Measurements from ENCODE around the gene ANO1.

ANO1 gene

GRCh38 chr11:70174547-70175235, 96.6 kb downstream of the ANO1 start:
- H3K27ac ChIP-seq (ENCODE audit: low read length): no peak overlapping the region
- no peaks in the 10 kb centered on the region for H3K36me3 ChIP-seq (replicated peaks; ENCODE audit: low read depth, low read length)
- H2AFZ ChIP-seq (ENCODE audit: low read depth, low read length): no peak overlapping the region

GRCh38 chr11:70175236-70175698, 97.2 kb downstream of the ANO1 start:
- Histone ChIP-seq H2AFZ (ENCODE audit: low read depth, low read length) (no peak overlapping the region), H3K4me1 (ENCODE audit: low read length) (no peaks in the 10 kb centered on the region), H3K9me3 (ENCODE audit: insufficient read depth, low read length) (no peaks in the 10 kb centered on the region), H3K79me2 (ENCODE audit: low read length) (no peaks in the 10 kb centered on the region), H3K4me2 (ENCODE audit: low read length) (no peak overlapping the region), H3K36me3 (replicated peaks; ENCODE audit: low read depth, low read length) (no peaks in the 10 kb centered on the region), H3K9ac (ENCODE audit: low read length) (no peak overlapping the region), H3K27ac (ENCODE audit: low read length) (no peak overlapping the region), H3K27me3 (ENCODE audit: low read depth, low read length) (peaks cover 8% of the 10 kb centered on the region), H3K4me3 (ENCODE audit: low read length) (no peak overlapping the region), H4K20me1 (ENCODE audit: insufficient read depth, low read length) (no peaks in the 10 kb centered on the region)
- TF ChIP-seq CTCF (IDR thresholded peaks at IDR 0.05; ENCODE audit: low read depth, low read length): no peak
- no peak for TF ChIP-seq EZH2phosphoT487 (IDR thresholded peaks at IDR 0.05; ENCODE audit: low read depth)

More at GRCh38 chr11:70174547-70175235, 96.6 kb downstream of the ANO1 start:
- Histone ChIP-seq H4K20me1 (ENCODE audit: insufficient read depth, low read length) (no peaks in the 10 kb centered on the region), H3K4me3 (ENCODE audit: low read length) (no peak overlapping the region), H3K27me3 (ENCODE audit: low read depth, low read length) (peaks cover 12% of the 10 kb centered on the region), H3K4me2 (ENCODE audit: low read length) (no peak overlapping the region), H3K79me2 (ENCODE audit: low read length) (no peaks in the 10 kb centered on the region), H3K4me1 (ENCODE audit: low read length) (no peaks in the 10 kb centered on the region), H3K9me3 (ENCODE audit: insufficient read depth, low read length) (no peaks in the 10 kb centered on the region), H3K9ac (ENCODE audit: low read length) (no peak overlapping the region)
- TF ChIP-seq CTCF (IDR thresholded peaks at IDR 0.05; ENCODE audit: low read depth, low read length) (no peak), EZH2phosphoT487 (IDR thresholded peaks at IDR 0.05; ENCODE audit: low read depth) (no peak)

DNA sequence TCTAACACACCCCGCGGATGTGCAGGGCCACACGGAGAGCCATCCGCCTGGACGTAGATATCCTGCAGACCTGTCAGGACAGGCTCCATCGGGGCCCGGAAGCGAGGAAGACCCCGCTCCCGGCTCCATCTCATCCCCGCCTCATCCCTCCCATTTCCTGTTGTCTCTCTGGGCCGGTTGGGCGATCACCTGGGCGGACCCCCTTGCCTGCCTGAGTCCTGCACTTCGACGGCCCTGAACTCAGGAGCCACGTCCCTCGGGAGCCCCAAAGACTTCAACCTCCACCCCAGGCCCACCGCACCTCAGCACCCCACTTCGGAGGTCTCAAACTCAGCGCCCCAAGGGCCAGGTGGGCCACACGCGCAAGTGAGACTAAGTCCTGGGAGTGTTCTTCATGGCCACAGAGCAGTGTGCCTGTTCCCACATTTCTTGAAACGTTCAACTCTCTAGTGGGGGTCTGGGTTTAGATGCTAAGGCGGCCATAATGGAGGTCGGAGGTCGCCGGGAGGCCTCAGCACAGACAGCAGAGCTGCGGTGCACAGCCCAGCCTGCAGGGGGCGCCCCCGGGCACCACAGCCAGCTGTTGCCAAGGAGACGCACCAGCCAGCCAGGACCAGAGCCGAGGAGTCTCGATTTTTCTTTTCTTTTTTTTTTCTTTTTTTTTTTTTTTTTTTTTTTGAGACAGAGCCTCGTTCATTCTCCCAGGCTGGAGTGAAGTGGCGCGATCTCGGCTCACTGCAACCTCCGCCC, 99.0 kb downstream of the ANO1 start:
- Histone ChIP-seq H4K20me1 (ENCODE audit: insufficient read depth, low read length) (no peaks in the 10 kb centered on the region), H3K27me3 (ENCODE audit: low read depth, low read length) (peaks cover 5% of the 10 kb centered on the region), H2AFZ (ENCODE audit: low read depth, low read length) (no peak overlapping the region), H3K36me3 (replicated peaks; ENCODE audit: low read depth, low read length) (no peaks in the 10 kb centered on the region), H3K4me1 (ENCODE audit: low read length) (no peaks in the 10 kb centered on the region), H3K27ac (ENCODE audit: low read length) (no peak overlapping the region), H3K79me2 (ENCODE audit: low read length) (no peaks in the 10 kb centered on the region), H3K4me2 (ENCODE audit: low read length) (no peak overlapping the region), H3K4me3 (ENCODE audit: low read length) (no peak overlapping the region), H3K9me3 (ENCODE audit: insufficient read depth, low read length) (no peaks in the 10 kb centered on the region), H3K9ac (ENCODE audit: low read length) (no peak overlapping the region)
- TF ChIP-seq CTCF (IDR thresholded peaks at IDR 0.05; ENCODE audit: low read depth, low read length): peak; percentile 53
- no peak for TF ChIP-seq EZH2phosphoT487 (IDR thresholded peaks at IDR 0.05; ENCODE audit: low read depth)

DNA sequence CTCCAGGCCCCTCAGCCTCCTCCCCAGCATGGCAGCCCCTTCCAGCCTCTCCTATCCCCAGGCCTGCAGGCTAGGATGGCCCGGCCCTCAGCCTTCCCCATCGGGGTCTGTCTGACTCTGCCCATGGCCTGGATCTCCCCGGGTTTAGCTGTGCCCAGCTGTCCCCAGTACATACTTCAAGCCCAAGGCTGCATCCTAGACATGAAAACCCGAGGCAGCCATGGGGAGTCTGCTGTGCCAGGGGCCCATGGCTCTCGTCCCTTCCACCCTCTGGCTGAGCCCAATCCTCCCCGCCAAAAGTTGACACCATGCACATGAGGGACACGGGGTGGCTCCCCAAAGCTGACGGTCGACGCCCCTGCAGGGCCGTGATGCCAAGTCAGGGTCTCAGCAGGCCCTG, 102.8 kb downstream of the ANO1 start:
- Histone ChIP-seq H3K27me3 (ENCODE audit: low read depth, low read length) (peaks cover 6% of the 10 kb centered on the region), H3K36me3 (replicated peaks; ENCODE audit: low read depth, low read length) (no peaks in the 10 kb centered on the region), H3K4me1 (ENCODE audit: low read length) (no peaks in the 10 kb centered on the region), H4K20me1 (ENCODE audit: insufficient read depth, low read length) (no peaks in the 10 kb centered on the region), H3K9ac (ENCODE audit: low read length) (no peak overlapping the region), H3K9me3 (ENCODE audit: insufficient read depth, low read length) (no peaks in the 10 kb centered on the region), H3K4me3 (ENCODE audit: low read length) (no peak overlapping the region), H3K79me2 (ENCODE audit: low read length) (no peaks in the 10 kb centered on the region), H2AFZ (ENCODE audit: low read depth, low read length) (no peak overlapping the region), H3K4me2 (ENCODE audit: low read length) (no peak overlapping the region), H3K27ac (ENCODE audit: low read length) (no peak overlapping the region)
- no peak for TF ChIP-seq EZH2phosphoT487 (IDR thresholded peaks at IDR 0.05; ENCODE audit: low read depth)
- no peak for TF ChIP-seq CTCF (IDR thresholded peaks at IDR 0.05; ENCODE audit: low read depth, low read length)

Data from OCI-LY3 (cell line).